CD14-positive monocyte (primary cell): ENCODE results near the gene TMEM187. TPM values are rescaled to one million over a fixed set of nuclear protein-coding genes. Genes with fewer than 3 reads are reported as not detected.

ENCODE experiments used
- DNase-seq, 3 donors: peaks; one replicate each; pipeline ENCODE4 v3.0.0-alpha.2; 2011 to 2022
- H2AFZ ChIP-seq: 2 replicates; pipeline ENCODE4 v1.6.0; 2012; ENCODE audit warnings: mild to moderate bottlenecking, low read depth, low read length, inconsistent platforms; ENCODE audit not compliant: insufficient read depth, poor library complexity, severe bottlenecking
- H3K27ac ChIP-seq, 2 donors: 1 replicate in 1 of 2; 2 replicates in 1 of 2; pipeline ENCODE4 v1.5.1; 2012 to 2013; ENCODE audit warnings: low read length in 2 of 2, control low read depth in 1 of 2, inconsistent platforms in 1 of 2, low read depth in 1 of 2, mild to moderate bottlenecking in 1 of 2
- H3K27me3 ChIP-seq, 2 donors: one replicate each; pipeline versions ENCODE4 v1.6.0 to v1.6.1; 2011 to 2013; ENCODE audit warnings: low read length in 2 of 2; ENCODE audit not compliant: control insufficient read depth in 2 of 2, insufficient read depth in 2 of 2
- H3K36me3 ChIP-seq, 2 donors: replicated peaks in 1 of 2; 1 replicate in 1 of 2; 2 replicates in 1 of 2; pipeline versions ENCODE4 v1.5.1 to v1.6.1; 2012 to 2013; ENCODE audit warnings: low read length in 2 of 2, control low read depth in 1 of 2, inconsistent platforms in 1 of 2, mild to moderate bottlenecking in 1 of 2; ENCODE audit not compliant: insufficient read depth in 2 of 2, control insufficient read depth in 1 of 2
- H3K4me1 ChIP-seq, 2 donors: 1 replicate in 1 of 2; 2 replicates in 1 of 2; pipeline versions ENCODE4 v1.5.1 to v1.6.1; 2012 to 2013; ENCODE audit warnings: low read length in 2 of 2, control low read depth in 1 of 2, inconsistent platforms in 1 of 2, mild to moderate bottlenecking in 1 of 2, moderate library complexity in 1 of 2; ENCODE audit not compliant: insufficient read depth in 2 of 2, control insufficient read depth in 1 of 2
- H3K4me2 ChIP-seq: replicated peaks from 2 replicates; pipeline ENCODE3; 2012; ENCODE audit warnings: low read length, moderate library complexity, mild to moderate bottlenecking; ENCODE audit not compliant: poor library complexity, severe bottlenecking; ENCODE audit errors: extremely low read depth
- H3K4me3 ChIP-seq, 3 experiments: fragments of 200-600 bp in 1 of 3; sonication (generic) in 1 of 3; replicated peaks in 1 of 3; 1 replicate in 2 of 3; 2 replicates in 1 of 3; pipeline ENCODE4 v1.5.1; 2011 to 2013; ENCODE audit warnings: low read length in 3 of 3, mild to moderate bottlenecking in 3 of 3, control low read depth in 2 of 3, low read depth in 2 of 3, inconsistent platforms in 1 of 3, moderate library complexity in 1 of 3
- H3K79me2 ChIP-seq: 2 replicates; pipeline ENCODE4 v1.6.0; 2012; ENCODE audit warnings: mild to moderate bottlenecking, control low read depth, inconsistent platforms, low read length, moderate library complexity; ENCODE audit not compliant: insufficient read depth
- H3K9ac ChIP-seq: 2 replicates; pipeline ENCODE4 v1.6.0; 2017; ENCODE audit warnings: low read length, mild to moderate bottlenecking; ENCODE audit not compliant: insufficient read depth, poor library complexity, severe bottlenecking
- H3K9me3 ChIP-seq, 2 donors: replicated peaks in 1 of 2; 1 replicate in 1 of 2; 2 replicates in 1 of 2; pipeline versions ENCODE4 v1.5.1 to v1.6.1; 2012 to 2013; ENCODE audit warnings: low read length in 2 of 2, control low read depth in 1 of 2; ENCODE audit not compliant: control insufficient read depth in 1 of 2, insufficient read depth in 1 of 2
- H4K20me1 ChIP-seq: 2 replicates; pipeline ENCODE4 v1.6.0; 2012; ENCODE audit warnings: mild to moderate bottlenecking, low read length, control low read depth, moderate library complexity; ENCODE audit not compliant: insufficient read depth
- H3K27ac Mint-ChIP-seq, 7 donors: one replicate each; pipeline ENCODE4 v1.8.0; 2020; ENCODE audit warnings: mild to moderate bottlenecking in 7 of 7, mixed read lengths in 7 of 7, moderate library complexity in 6 of 7, inconsistent platforms in 2 of 7
- H3K27me3 Mint-ChIP-seq, 3 donors: one replicate each; pipeline ENCODE4 v1.8.0; 2021 to 2022; ENCODE audit warnings: low read depth in 3 of 3, mild to moderate bottlenecking in 3 of 3, mixed read lengths in 3 of 3, moderate library complexity in 3 of 3, inconsistent platforms in 1 of 3
- H3K36me3 Mint-ChIP-seq, 2 donors: one replicate each; pipeline ENCODE4 v1.8.0; 2020; ENCODE audit warnings: mixed read lengths in 2 of 2, inconsistent platforms in 1 of 2, mild to moderate bottlenecking in 1 of 2
- H3K4me1 Mint-ChIP-seq: one replicate; pipeline ENCODE4 v1.8.0; 2020; ENCODE audit warnings: mild to moderate bottlenecking, mixed read lengths
- H3K4me3 Mint-ChIP-seq, 2 donors: one replicate each; pipeline ENCODE4 v1.8.0; 2020; ENCODE audit warnings: mild to moderate bottlenecking in 2 of 2, mixed read lengths in 2 of 2, moderate library complexity in 1 of 2
- H3K9me3 Mint-ChIP-seq, 7 donors: one replicate each; pipeline ENCODE4 v1.8.0; 2020 to 2022; ENCODE audit warnings: mixed read lengths in 7 of 7, mild to moderate bottlenecking in 6 of 7, moderate library complexity in 6 of 7, inconsistent platforms in 2 of 7
- CTCF ChIP-seq: fragments of 200-600 bp; IDR thresholded peaks from one replicate; pipeline ENCODE4 v1.8.0; 2022; ENCODE audit warnings: antibody characterized with exemption, mild to moderate bottlenecking
- WGBS: methylation state at CpG from one replicate; pipeline ENCODE4 v1.1.5; 2013; ENCODE audit warnings: missing lambda C conversion rate; ENCODE audit not compliant: insufficient coverage; 5-methylcytosine and 5-hydroxymethylcytosine counted together
- intact Hi-C, 2 donors: fragments of 100-400 bp; cut with micrococcal nuclease; formaldehyde crosslinking; loops; one replicate each; pipeline versions ENCODE4 v1.15.0 to v1.15.1; 2023
- polyA plus RNA-seq, 3 donors: library from polyadenylated mRNA; depleted of rRNA in 1 of 3; unstranded in 2 of 3; stranded (reverse) in 1 of 3; fragments of 300-500 nt in 2 of 3; fragments of >200 nt in 1 of 3; fragmentation: Illumina TruSeq in 2 of 3; gene quantifications; 1 replicate in 2 of 3; 2 replicates in 1 of 3; pipeline ENCODE4 v1.2.3, GENCODE V29; 2012 to 2021

Gene TMEM187
- polyA plus RNA-seq, 3 donors, result 2.8 to 10.3 (median 4.9) TPM

GRCh38 chrX:153925387-153925738 lies 47.2 kb upstream of the TMEM187 start:
- Histone ChIP-seq H3K79me2 (peaks cover 68% of the 10 kb centered on the region), H2AFZ (peak overlapping the region; percentile 43), H3K27me3 (no peaks in the 10 kb centered on the region), H4K20me1 (peaks cover 92% of the 10 kb centered on the region), H3K4me1 (peaks cover 59 to 89% of the 10 kb centered on the region in 2 donors), H3K9ac (peak overlapping the region; percentile 66), H3K4me3 (peak overlapping the region; percentile 38 to 89 (median 86)), H3K36me3 (peaks cover 20 to 21% of the 10 kb centered on the region in 2 donors), H3K9me3 (no peaks in the 10 kb centered on the region), H3K27ac (peak overlapping the region; percentile 77 to 81), H3K4me2 (peak overlapping the region; percentile 97)
- 0% methylated on average over 1 of the region's 4 CpGs for WGBS
- TF ChIP-seq CTCF, result no peak
- peaks cover 5 to 28% of the 10 kb centered on the region in 2 donors for H3K36me3 Mint-ChIP-seq
- H3K4me3 Mint-ChIP-seq, result peak overlapping the region; percentile 86 to 95
- H3K27ac Mint-ChIP-seq, result peak overlapping the region in 6 of 7 donors; percentile 87 to 97 (median 94)
- DNase-seq, result no peak
- peaks cover 0 to 32% (median 0%) of the 10 kb centered on the region in 3 donors for H3K27me3 Mint-ChIP-seq
- H3K4me1 Mint-ChIP-seq, result peaks cover 37% of the 10 kb centered on the region
- intact Hi-C loops, result loop anchor here (5.0 to 10.0 kb wide), 4 partner anchors 131 to 203 kb away; partner anchors contain the start of genes IDH3G (in 2 of the 2), SSR4 (in 2 of the 2), ABCD1 (in 1 of the 2) and BCAP31 (in 1 of the 2)
- peaks cover 0 to 17% (median 6%) of the 10 kb centered on the region in 7 donors for H3K9me3 Mint-ChIP-seq

- Histone ChIP-seq H3K4me1 (peaks cover 62 to 91% of the 10 kb centered on the region in 2 donors), H3K4me3 (peak within 1 kb of the TSS; percentile 44 to 90 (median 89)), H4K20me1 (peaks cover 92% of the 10 kb centered on the region), H3K9ac (peak within 1 kb of the TSS; percentile 82), H3K4me2 (peak within 1 kb of the TSS; percentile 97), H3K27ac (peak within 1 kb of the TSS; percentile 94 to 99), H2AFZ (peak within 1 kb of the TSS; percentile 52), H3K79me2 (peaks cover 65% of the 10 kb centered on the region), H3K9me3 (no peaks in the 10 kb centered on the region), H3K36me3 (peaks cover 20 to 21% of the 10 kb centered on the region in 2 donors), H3K27me3 (no peaks in the 10 kb centered on the region)
- Mint-ChIP-seq H3K27me3 (peaks cover 0 to 34% (median 0%) of the 10 kb centered on the region in 3 donors), H3K4me1 (peaks cover 37% of the 10 kb centered on the region), H3K4me3 (peak within 1 kb of the TSS; percentile 86 to 95), H3K36me3 (peaks cover 6 to 29% of the 10 kb centered on the region in 2 donors), H3K9me3 (peaks cover 0 to 17% (median 6%) of the 10 kb centered on the region in 7 donors), H3K27ac (peak within 1 kb of the TSS; percentile 93 to 99 (median 98))
- under 1% methylated on average over 49 of the region's 59 CpGs for WGBS
- TF ChIP-seq CTCF, result no peak
- no peak for DNase-seq
- intact Hi-C loops, result loop anchor here (5.0 to 10.0 kb wide), 4 partner anchors 131 to 204 kb away; partner anchors contain the start of genes IDH3G (in 2 of the 2), SSR4 (in 2 of the 2), ABCD1 (in 1 of the 2) and BCAP31 (in 1 of the 2)
Measured at GRCh38 chrX:153925739-153926551, 46.6 kb upstream of the TMEM187 start, which contains the start of gene ARHGAP4. Gene ARHGAP4 (minus strand): TSS chrX:153926264. CDS start chrX:153926202, 62 bp downstream.
